ENCODE measurements around the gene CHAT.

- TF ChIP-seq POLR2A (IDR thresholded peaks at IDR 0.05; ENCODE audit: low read depth, low read length) (no peak), POLR2AphosphoS5 (IDR thresholded peaks at IDR 0.05; ENCODE audit: low read depth, low read length) (no peak), TAF1 (IDR thresholded peaks at IDR 0.05; ENCODE audit: low read depth, low read length) (no peak), POU2F2 (IDR thresholded peaks at IDR 0.05; ENCODE audit: low read depth, low read length) (no peak), PAX5 (IDR thresholded peaks at IDR 0.05; ENCODE audit: insufficient read depth, low read length, severe bottlenecking) (no peak)
Observed at GRCh38 chr10:49622426-49623425, 8.9 kb downstream of the CHAT start.

Measured in GM12891 (cell line).